GM12892 (cell line): ENCODE data around the gene MAP2K6.

Experiments used
- POLR2A ChIP-seq: IDR thresholded peaks from 2 replicates; pipeline ENCODE4 v1.6.1; 2011; ENCODE audit warnings: low read depth, low read length, control low read depth
- POLR2AphosphoS5 ChIP-seq: IDR thresholded peaks from 2 replicates; pipeline ENCODE4 v1.6.1; 2011; ENCODE audit warnings: low read depth, low read length, control low read depth
- TAF1 ChIP-seq: IDR thresholded peaks from 2 replicates; pipeline ENCODE4 v1.6.1; 2011; ENCODE audit warnings: low read depth, mild to moderate bottlenecking, control low read depth, low read length, borderline replicate concordance

- TF ChIP-seq TAF1: no peak
- no peak for TF ChIP-seq POLR2A
- TF ChIP-seq POLR2AphosphoS5: no peak
These were observed 124.8 kb downstream of the MAP2K6 start for GRCh38 chr17:69539274-69539673.
